NCI-H146 (cell line): ENCODE results near the gene TRIP13.

ENCODE experiments used
- DNase-seq: peaks from one replicate; lab custom pipeline; 2025; lab: John Stamatoyannopoulos, UW

The TRIP13 gene

DNA sequence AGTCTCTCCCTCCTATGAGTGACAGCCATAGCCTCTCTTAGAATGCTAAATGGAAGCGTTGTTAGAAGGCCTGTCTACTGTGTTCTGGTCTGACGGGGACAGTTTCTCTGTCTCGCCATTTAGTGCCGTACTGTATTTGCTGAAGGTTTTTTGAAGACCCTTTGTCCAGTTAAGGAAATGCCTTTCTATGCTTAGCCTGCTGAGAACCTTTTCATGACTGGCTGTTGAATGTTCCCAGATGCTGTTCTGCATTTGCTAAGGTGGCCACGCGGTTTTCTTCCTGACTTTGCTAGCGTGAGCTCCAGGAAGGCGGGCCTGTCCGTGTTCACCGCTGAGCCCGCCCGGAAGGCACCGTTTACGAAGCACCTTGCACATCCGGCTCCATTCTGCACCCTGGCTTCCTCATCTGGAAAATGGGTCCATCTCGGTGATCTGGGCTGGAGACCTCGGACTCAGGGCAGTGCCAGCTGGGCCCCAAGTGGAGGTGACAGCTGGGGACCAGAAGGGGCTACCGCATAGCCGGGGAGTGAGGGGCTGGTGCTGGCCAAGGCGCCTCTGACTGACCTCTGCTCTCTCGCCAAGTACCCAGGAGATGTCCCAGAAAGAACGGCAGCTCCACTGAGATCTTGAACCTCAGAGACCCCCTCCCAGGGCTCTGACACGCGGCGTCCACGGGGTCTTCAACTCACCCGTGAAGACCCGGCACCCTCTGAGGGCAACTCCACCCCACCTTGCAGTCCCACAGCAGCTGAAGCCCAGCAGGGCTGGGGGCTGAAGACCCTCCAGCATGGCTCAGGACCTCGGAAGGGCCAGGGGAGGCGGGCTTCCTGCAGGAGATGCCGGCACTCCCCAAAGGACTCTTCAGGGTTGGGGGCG lies 63.4 kb downstream of the TRIP13 start:
- no peak for DNase-seq

DNA sequence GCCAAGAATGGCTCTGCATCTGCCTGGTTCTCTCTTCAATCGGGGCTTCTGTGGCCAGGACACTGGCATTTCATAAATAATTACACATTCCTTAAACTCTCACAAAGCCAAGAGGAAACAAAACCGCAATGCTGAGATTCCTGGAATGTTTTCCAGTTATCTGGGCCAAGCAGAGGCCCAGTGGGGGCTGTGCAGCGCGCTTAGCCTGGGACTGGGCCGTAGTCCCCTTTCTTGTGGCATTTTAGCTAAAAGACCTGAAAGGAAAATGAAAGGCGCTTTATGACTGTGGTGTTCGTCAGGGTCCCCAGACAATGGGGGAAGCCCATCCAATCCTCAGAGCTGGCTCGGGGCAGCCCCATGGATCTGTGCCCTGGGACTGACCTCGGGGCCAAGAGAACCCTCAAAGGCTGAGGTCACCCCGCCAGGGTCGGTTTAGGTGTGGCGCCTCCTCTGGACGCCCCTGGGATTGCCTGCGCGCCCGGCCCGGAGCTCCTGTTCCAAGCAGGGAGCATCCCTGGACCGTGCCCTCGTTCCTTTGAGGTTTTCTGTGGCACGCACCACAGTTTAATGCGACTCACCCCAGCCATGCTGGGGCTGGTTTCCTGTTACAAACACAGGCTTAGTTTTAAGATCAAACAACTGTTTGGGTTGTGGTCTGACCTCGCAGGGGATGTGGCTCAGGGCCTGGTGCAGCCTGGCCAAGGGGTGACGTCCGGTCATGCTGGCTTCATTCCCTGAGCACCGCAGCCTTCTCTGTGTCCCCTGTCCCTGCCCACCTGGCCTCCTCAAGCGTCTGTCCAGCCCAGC lies 64.5 kb downstream of the TRIP13 start:
- no peak for DNase-seq

DNA sequence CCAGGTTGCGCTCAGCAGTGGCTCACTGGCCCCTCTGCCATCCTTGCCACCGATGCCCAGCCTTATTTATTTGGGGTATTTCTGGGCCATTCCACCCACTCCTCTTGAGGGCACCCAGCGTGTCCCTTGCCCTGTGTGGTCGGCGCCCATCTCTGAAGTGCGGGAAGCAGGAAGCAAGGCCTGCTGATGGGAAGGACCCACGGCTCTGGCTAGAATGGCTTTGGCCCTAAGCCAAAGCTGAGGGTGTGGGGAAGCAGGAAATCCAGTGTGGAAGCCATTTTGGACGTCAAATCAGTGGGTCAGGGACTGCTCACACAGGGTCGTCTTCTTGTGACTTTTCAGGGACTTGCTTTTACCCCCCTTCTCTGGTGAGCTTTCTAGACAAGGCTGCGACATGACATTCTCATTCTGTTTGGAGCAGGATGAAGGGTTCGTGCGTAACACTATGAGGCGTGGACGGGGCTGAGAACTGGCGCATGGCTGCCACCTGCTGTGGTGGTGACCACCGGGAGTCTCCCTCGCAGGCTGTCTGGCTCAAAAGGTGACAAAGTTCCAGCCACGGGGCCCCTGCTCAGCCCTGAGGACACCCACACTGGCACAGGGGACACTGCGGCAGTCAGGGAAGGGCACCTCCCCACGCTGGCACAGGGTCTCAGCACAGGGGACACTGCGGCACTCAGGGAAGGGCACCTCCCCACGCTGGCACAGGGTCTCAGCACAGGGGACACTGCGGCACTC lies 65.2 kb downstream of the TRIP13 start:
- DNase-seq, result no peak

DNA sequence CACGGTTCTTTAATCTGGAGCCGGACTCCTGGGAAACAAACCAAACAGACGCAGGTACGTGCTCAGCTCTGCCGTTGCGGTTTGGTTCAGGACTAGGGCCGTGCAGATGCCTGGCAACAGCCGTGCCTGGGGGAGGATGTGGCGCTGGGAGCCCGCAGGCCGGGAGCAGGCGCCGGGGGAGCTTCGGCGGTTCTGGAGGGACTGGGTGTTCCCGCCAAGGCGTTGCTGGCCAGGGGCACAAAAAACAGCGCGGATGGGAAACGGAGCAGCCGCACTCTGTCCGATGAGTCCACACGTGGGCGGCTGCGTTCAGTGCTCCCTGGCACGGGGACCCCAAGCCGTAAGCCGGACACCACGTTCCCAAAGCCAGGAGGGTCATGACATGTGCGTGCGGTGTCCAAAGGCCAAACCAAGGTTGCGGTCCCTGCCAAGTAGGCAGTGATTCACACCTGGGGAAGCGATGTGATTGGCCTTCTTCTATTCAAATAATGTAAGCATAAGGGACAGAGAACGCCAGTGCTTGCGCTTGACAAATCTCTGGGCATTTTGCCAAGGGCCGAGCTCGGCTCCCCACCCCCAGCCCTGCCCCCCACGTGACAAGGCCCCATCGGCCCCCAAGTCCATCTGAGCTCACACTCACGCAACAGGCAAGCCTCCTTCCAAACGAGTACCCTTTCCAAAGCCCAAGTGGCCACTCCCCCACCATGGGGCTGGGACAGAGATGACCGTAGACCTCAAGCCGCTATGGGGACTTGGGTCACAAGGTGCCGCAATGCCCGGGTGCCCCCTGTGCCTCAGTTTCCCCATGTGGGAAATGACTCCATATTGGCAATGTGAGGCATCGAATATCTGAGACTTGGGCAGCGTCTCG lies 66.3 kb downstream of the TRIP13 start:
- DNase-seq, result peak; percentile 50

DNA sequence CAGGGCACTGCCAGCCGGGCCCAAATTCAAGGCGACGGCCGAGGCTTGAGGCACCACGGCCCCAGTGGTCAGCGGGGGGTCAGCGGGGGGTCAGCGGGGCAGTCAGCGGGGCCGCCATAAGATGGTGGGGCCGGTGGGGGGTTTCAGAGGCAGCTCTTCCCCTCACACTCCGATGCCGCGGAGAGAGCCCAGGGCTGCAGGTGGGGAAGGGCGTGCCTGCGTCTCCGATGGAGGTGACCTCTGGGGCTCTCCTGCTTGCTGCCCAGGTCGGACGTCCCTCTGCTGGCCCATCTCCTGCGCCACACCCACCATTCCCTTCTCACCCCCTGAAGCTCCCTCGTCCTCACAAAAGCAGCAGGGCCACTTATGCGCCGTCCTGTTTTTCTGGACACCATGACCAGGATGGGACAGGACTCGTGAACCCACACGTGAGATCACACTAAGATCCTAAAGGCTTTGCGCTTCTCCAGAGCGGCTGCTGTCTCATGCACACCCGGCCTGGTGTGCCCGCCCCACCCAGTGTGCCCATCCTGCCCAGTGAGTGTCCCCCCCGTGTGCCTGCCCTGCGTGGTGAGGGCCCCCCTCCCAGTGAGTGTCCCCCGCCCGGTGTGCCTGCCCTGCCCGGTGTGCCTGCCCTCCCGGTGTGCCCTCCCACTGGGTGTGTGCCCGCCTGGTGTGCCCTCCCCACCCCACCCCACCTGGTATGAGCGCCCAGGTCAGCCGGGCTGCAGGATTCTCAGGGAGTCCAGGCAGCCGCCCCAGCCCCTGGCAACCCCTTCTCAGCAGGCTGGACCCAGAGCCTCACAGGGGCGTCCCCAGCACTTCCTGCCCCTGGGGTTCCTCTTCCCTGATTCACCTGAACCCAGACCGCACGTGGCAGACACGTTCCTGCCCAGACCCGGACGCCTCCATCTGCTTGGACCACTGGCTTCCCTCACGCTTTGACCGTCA lies 67.2 kb downstream of the TRIP13 start:
- DNase-seq, result no peak

DNA sequence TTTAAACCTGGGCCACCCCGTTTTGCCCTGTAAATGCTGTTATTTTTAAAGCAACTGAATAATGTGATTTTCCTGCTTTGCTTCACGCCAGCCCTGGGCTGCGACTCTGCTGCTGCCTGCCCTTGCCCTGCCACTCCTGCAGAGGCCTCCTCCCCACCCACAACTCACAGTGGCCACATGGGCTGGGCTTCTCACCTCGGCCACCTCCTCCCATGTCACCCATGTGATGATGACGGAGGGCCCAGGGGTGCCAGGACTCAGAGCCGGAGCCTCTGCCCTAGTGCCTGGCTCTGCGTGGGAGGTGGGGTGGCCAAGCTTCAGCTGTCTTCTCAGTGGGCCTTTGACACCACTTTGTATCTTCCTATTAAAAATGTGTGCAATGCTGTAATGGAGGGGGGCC lies 67.9 kb downstream of the TRIP13 start:
- no peak for DNase-seq

DNA sequence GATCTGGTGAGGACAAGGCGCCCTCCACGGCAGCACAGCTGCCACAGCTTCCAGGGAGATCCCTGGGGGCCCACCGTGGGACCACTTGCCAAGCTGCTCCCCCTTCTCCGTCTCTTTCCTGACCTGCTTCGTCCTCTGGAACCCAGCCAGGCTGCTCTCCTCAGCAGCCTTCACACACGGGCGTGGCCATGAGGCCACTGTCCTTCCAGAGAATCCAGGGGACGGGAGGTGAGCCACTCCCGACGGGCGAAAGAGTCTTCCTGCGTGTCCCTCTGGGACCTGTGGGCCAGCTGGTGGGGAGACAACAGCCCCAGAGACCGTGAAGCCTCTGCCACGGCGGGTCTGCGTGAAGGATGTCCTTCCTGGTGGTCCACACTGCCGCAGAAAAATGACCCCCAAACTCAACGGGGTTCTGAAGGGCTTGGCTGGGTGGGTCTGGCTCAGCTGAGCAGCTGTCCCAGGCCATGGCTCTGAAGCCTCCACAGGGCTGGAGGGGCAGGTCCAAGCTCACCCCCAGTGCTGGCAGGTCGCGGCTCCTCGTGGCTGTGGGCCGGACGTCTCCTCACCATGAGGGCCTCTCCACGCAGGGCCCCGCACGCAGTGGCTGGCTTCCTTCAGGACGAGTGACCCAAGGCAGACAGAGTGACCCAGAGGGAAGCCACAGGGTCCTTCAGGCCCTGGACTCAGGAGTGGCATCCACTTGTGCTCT lies 68.5 kb downstream of the TRIP13 start:
- DNase-seq, result no peak

DNA sequence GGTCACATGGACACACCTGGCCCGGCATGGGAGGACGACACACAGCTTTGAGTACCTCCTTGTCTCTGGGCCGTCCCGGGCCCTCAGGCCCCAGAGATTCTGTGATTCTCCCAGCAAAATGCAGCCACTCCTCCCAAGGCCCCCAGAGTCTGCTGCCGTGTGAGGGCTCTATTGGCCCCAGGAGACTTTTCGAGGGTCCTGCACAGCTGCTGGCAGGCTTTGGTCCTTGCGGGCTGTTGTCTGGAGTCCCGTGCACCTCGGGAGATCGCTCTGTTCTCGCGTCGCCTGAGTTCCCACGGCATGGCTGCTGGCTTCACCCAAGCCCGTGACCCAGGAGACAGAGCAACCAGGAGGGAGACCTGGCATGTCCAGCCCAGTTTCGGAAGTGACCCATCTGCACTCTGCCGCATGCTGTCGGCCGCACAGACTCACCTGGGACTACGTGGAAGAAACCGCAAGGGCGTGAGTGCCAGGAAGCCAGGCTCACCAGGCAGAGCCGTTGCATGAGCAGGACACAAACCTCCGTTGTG lies 69.1 kb downstream of the TRIP13 start:
- DNase-seq, result no peak

DNA sequence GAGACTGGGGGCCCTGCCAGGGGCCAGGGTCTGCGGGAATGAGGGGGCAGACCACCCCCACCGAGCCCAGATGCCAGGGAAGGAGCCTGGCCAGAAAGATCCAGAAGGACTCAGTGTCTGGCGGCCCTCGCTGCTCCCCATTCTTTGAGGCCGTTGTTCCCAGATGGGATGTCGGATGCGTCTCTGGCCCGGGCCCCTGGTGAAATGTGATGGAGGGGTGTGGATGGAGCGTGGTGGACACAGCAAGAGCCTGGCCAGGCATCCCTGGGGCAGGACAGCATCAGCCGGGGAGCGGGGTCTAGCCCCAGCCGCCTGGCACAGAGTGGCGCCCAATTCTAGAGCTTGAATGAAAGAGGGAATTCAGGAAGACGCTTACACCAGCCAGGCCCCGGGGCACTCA lies 69.7 kb downstream of the TRIP13 start:
- no peak for DNase-seq

DNA sequence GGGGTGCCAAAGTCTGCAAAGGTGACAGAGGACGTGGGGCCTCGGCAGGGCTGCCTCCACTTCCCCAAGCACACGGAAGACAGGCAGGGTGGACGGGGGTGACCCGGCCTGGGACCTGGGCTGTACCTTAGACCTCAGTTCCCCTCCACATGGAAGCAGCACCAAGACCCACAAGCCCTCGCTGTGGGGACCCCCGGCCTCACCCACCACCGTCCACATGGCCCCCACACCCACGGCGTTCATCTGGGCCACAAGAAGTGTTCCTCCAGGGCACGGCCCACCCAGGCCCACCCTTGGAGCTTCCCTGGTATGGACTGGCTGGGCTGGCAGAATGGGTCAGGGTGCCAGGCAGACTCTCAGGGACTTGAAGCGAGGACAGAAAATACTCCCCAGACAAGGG lies 70.1 kb downstream of the TRIP13 start:
- DNase-seq, result no peak

DNA sequence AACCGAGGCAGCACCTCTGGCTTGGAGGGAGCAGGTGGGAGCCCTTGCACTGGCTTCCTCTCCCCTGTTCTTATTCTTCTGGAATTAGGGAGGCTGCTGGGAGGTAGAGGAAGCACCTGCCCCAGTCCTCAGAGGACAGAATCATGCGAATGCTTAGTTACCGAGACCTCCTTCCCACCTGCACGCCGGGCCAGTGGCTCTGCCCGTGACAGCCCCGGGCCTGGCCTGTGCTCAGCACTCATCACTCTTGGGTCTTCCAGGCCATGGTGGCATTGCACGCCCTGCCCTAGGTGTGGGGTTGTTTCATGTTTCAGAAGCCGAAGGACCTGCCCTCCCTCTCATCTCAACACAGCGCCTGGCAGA lies 70.6 kb downstream of the TRIP13 start:
- DNase-seq, result no peak

DNA sequence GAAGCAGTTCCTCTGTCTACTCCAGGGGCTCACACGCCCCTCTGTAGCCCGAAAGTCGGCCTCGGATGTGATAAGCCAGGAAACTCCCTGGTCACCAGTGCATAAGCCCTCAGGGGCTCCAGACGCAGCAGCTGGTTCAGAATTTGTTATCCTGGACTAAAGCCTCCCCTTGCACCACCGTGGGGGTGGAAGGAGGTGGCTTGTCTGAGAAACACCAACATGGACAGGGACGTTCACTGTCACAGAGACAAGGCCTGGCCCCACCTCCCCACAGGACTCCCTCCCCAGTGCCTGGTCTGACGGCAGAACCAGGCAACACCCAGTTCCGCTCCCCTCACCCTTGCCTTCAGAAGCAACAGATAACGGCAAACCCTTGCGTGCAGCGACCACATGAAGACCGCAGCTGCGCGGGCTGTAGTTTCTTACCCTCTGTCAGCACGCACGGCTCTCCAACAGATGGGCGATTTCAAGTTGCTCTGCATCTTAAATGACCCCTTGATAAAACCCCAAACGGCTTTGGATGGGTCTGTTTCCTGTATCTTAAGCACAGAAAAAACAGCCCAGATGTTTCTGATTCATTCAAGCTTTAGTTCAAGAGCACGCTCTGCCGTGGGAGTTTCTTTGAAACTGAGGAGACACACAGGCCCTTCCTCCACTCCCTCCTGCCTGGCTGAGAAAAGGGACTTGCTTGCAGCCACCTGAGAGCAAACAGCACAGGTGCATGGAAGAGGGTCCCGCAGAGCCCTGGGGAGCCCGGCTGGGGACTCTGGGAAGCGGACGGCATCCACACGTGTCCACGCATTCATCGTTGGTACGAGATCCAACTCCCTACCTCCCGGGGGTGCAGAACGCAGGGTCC lies 71.2 kb downstream of the TRIP13 start:
- no peak for DNase-seq

DNA sequence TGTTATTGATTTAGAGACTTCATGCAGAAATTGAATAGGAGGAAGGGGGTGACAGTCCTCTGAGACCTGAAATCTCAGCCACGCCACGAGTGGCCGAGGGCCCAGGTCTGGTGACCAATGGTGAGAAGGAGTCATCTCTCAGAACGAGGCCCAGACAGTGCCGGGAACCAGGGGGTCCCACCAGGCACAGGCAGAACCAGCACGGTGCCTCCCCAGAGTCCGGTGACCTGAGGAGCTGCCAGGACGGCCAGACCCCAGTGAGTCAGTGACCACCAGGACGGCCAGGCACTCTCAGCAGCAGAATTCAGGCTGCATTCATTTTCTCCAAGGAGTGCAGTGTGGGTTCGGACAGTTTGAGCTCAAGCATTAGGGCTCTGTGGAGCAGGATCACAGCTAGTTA lies 72.1 kb downstream of the TRIP13 start:
- DNase-seq, result no peak

DNA sequence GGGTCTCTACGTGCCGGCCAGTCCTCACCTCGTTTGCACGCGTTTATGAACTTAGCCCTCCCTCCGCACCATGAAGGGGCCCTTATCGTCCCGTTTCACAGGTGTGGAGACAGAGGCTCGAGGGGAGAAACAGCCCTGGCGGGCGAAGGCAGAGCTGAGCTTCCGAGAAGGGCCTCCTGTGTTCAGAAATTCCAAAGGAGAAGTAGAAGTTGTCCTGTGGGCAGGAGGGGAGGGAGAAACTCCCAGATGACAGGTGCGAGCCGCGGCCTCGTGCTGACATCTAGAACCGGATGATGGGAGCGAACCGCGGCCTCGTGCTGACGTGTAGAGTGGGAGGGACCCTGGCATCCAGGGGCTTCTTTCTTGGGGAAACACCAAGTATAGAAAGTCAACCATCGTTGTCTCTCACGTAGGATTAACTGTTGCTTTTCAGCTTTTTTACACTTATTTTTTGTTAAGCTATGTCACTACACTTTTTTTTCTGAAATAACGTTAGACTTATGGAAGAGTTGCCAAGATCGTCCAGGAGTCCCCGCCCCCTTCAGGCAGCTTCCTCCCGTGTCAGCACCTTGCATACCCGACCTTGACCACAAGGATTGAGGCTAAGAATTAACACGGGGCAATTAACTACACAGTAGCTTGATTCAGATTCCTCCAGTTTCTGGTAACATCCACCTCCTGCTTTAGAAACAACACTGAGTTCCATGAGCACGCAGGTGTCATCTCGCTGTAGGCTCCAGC lies 73.1 kb downstream of the TRIP13 start:
- DNase-seq, result no peak

DNA sequence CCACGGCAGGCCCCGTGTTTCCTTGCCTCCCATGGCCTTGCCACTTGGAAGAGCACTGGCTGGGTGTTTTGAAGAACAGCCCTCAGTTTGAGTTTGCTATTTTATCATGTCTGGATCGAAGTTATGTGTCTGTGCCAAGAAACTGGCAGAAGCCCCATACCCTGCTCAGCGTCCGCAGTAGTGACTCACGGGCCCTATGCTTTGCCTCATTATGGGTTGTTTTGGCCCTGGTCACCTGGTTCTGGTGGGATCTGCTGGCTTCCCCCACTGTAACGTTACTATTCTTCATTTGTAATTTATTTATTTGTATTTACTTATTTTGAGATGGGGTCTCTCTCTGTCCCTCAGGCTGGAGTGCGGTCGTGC lies 73.6 kb downstream of the TRIP13 start:
- DNase-seq, result no peak

DNA sequence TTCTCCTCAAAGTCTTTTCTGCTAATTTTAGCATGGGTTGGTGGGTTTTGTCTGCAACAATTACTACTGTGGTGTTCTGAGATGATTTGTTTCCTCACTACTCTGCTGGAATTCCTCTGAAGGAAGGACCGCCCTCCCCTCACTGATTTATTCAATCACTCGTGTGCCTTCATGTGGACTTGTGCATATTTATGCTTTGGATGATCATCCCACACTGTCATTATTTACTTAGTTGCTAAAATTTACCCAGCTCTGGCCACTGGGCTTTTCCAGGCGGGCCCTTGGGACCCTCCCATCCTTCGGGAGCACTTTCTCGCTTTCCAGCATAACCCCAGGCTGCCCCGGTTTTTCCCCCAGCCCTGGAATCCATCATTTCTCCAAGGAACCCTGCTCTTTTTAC lies 74.3 kb downstream of the TRIP13 start:
- DNase-seq, result no peak
